PFSK-1 (cell line): ENCODE data around the gene FAHD1.

Source experiments
- FOXP2 ChIP-seq: optimal IDR thresholded peaks from 2 replicates; pipeline ENCODE3; 2011; ENCODE audit warnings: borderline replicate concordance, control low read depth, inconsistent platforms; ENCODE audit not compliant: insufficient read depth; ENCODE audit errors: extremely low read length, extremely low read depth
- POLR2AphosphoS5 ChIP-seq: IDR thresholded peaks from 2 replicates; pipeline ENCODE4 v1.6.1; 2012; ENCODE audit warnings: low read depth, mild to moderate bottlenecking, control low read depth, low read length, moderate library complexity
- SIN3A ChIP-seq: IDR thresholded peaks from 2 replicates; pipeline ENCODE4 v1.6.1; 2012; ENCODE audit warnings: mild to moderate bottlenecking, low read length, moderate library complexity, borderline replicate concordance; ENCODE audit not compliant: insufficient read depth
- TAF1 ChIP-seq: IDR thresholded peaks from 2 replicates; pipeline ENCODE4 v1.6.1; 2012; ENCODE audit warnings: low read length, control low read depth, borderline replicate concordance; ENCODE audit not compliant: insufficient read depth
- TF ChIP-seq, protein P1 (sequence below), 2 experiments: IDR thresholded peaks; 2 replicates each; pipeline versions ENCODE4 v1.6.1 to v1.8.0; 2011 to 2012; ENCODE audit warnings: low read depth in 2 of 2, low read length in 2 of 2, control low read depth in 1 of 2, inconsistent platforms in 1 of 2, mild to moderate bottlenecking in 1 of 2, moderate library complexity in 1 of 2; ENCODE audit not compliant: insufficient read depth in 1 of 2

Gene FAHD1

DNA sequence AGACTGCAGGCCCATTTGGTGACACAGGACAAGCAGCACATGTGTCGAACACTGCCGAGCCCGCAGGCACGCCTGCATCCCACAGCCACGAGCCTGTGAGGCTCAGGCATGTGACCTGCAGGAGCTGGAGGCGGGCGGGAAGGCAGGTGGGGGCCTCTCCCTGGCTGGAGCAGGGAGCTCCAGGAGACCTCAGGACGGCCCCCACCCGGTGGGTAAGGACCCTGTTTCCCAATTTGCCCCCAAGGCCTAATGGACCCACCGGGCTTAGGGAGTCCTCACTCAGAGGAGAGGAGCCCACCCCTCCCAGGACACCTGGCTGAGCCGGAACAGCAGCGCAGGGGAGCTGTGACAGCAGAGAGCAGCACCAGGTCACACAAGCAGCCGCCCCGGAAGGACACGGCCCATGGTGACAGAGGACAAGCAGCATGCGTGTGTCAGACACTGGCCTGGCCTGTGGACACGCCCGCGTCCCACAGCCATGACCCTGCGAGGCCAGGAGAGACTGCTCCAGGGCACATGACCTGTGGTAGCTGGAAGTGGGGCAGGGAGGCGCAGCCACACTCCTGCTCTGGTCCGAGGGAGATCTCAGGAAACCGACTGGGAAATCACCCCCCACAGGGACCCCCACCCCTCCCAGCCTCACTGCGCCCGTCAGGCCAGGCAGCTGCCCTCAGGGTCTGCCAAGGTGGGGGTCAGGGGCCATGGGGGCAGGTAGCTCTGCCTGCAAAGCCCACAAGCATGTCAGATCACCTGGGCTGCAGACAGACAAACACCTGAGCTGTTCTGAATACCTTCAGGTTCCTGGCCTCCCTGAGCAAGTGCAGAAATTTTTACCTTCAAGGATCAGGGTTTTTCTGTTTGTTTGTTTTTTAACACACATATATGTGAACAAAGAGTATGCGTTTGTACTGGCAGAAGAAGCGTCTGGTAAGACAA is 47.0 kb upstream of the FAHD1 start:
- TF ChIP-seq, protein P1, sequence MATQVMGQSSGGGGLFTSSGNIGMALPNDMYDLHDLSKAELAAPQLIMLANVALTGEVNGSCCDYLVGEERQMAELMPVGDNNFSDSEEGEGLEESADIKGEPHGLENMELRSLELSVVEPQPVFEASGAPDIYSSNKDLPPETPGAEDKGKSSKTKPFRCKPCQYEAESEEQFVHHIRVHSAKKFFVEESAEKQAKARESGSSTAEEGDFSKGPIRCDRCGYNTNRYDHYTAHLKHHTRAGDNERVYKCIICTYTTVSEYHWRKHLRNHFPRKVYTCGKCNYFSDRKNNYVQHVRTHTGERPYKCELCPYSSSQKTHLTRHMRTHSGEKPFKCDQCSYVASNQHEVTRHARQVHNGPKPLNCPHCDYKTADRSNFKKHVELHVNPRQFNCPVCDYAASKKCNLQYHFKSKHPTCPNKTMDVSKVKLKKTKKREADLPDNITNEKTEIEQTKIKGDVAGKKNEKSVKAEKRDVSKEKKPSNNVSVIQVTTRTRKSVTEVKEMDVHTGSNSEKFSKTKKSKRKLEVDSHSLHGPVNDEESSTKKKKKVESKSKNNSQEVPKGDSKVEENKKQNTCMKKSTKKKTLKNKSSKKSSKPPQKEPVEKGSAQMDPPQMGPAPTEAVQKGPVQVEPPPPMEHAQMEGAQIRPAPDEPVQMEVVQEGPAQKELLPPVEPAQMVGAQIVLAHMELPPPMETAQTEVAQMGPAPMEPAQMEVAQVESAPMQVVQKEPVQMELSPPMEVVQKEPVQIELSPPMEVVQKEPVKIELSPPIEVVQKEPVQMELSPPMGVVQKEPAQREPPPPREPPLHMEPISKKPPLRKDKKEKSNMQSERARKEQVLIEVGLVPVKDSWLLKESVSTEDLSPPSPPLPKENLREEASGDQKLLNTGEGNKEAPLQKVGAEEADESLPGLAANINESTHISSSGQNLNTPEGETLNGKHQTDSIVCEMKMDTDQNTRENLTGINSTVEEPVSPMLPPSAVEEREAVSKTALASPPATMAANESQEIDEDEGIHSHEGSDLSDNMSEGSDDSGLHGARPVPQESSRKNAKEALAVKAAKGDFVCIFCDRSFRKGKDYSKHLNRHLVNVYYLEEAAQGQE (IDR thresholded peaks at IDR 0.05; ENCODE audit: insufficient read depth in 1 of 2, low read depth in 2 of 2, low read length in 2 of 2): no peak
- 0 out of 2 replicates have a peak, but pooled peaks have one; percentile 17 for TF ChIP-seq POLR2AphosphoS5

DNA sequence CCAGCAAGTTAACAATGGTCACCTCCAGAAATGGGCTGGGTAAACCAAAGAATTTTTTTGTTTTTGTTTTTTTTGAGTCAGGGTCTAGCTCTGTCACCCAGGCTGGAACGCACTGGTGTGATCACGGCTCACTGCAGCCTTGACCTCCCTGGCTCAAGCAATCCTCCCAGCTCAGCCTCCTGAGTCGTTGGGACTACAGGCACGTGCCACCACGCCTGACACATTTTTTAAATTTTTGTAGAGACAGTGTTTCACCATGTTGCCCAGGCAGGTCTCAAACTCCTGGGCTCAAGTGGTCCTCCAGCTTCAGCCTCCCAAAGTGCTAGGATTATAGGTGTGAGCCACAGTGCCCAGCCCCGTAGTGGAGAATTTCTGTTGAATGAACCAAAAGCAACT is 46.3 kb upstream of the FAHD1 start:
- TF ChIP-seq POLR2AphosphoS5 (no peak), SIN3A (no peak), TAF1 (no peak), FOXP2 (no peak)
- TF ChIP-seq, protein P1 (IDR thresholded peaks at IDR 0.05; ENCODE audit: insufficient read depth in 1 of 2, low read depth in 2 of 2, low read length in 2 of 2): no peak

DNA sequence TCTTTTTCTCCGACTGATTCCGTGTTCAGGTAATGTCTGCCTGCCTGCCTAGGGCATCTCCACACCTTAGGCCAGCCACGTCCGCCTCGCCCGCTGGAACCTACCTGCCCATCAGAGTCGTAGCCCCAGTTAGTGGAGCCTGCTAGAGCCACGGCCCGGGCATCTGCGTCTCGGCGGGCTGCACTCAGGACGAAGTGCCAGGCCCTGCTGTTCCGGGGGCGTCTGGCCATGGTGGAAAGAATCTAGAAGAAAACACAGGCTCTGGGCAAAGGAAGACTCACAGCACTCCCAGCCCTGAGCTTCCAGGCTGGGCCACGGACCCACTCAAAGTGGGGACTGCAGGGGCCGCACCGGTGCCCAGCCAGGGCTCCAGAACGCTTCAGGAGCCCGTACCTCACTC is 45.8 kb upstream of the FAHD1 start:
- TF ChIP-seq, protein P1 (IDR thresholded peaks at IDR 0.05; ENCODE audit: insufficient read depth in 1 of 2, low read depth in 2 of 2, low read length in 2 of 2): no peak
- no peak for TF ChIP-seq SIN3A

DNA sequence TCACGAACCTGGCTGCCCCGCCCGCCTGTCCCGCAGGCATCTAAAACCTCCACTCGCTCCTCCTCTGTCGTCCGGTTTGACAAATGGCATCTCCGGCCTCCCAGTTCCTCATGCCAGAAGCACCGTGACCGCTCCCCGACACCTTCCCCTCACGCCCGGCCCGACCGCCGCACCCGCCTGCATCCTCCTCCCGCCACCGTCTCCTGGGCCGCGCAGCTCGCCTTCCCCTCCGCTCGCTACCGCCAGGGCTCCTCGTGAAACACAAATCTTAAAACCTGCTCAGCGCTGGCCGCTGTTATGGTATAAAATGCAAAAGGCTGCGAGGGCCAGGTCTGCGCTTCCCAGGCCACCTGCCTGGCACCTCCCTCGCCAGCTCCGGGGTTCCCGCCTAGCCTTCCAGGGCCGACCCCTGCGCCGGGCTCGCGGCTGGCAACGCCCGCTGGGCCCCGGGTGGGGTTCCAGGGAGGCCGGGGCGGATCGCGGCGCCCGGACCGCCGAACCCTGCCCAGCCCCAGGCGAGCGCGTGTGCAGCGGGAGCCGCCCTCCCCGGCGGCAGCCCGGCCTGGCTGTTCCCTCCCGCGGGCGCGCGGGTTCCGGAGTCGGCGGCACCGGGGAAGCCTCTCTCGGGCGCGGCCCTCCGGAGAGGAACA is 45.1 kb upstream of the FAHD1 start:
- no peak for TF ChIP-seq POLR2AphosphoS5
- TF ChIP-seq, protein P1 (IDR thresholded peaks at IDR 0.05; ENCODE audit: insufficient read depth in 1 of 2, low read depth in 2 of 2, low read length in 2 of 2): no peak
- TF ChIP-seq SIN3A: no peak
- TF ChIP-seq FOXP2: no peak
